Uterus (tissue), 4 donors: ENCODE data around the gene MRGPRG. TPM values are rescaled to one million over a fixed set of nuclear protein-coding genes. Genes with fewer than 3 reads are reported as not detected.

ENCODE experiments used
- DNase-seq, 2 donors: peaks; one replicate each; pipeline ENCODE4 v3.0.0-alpha.2; 2019 to 2020
- H3K27ac ChIP-seq, 2 donors: fragments of 200-600 bp; sonication (generic); 1 replicate in 1 of 2; 2 replicates in 1 of 2; pipeline ENCODE4 v1.5.1; 2016 to 2018
- H3K27me3 ChIP-seq, 2 donors: fragments of 200-600 bp; sonication (generic); one replicate each; pipeline ENCODE4 v1.5.1; 2018 to 2019; ENCODE audit warnings: control low read depth in 1 of 2
- H3K36me3 ChIP-seq, 2 donors: fragments of 200-600 bp; sonication (generic); one replicate each; pipeline ENCODE4 v1.5.1; 2019; ENCODE audit warnings: control low read depth in 1 of 2
- H3K4me1 ChIP-seq, 2 donors: fragments of 200-600 bp; sonication (generic); one replicate each; pipeline ENCODE4 v1.5.1; 2018 to 2019; ENCODE audit warnings: control low read depth in 1 of 2
- H3K4me3 ChIP-seq, 2 donors: fragments of 200-600 bp; sonication (generic); 1 replicate in 1 of 2; 2 replicates in 1 of 2; pipeline ENCODE4 v1.5.1; 2018 to 2019; ENCODE audit warnings: mild to moderate bottlenecking in 1 of 2
- H3K9me3 ChIP-seq, 2 donors: fragments of 200-600 bp; sonication (generic); one replicate each; pipeline ENCODE4 v1.5.1; 2019; ENCODE audit warnings: control low read depth in 1 of 2
- POLR2A ChIP-seq, 2 donors: fragments of 450-650 bp; IDR thresholded peaks; one replicate each; pipeline ENCODE4 v1.6.1; 2016; ENCODE audit warnings: antibody characterized with exemption in 2 of 2, mild to moderate bottlenecking in 1 of 2, moderate library complexity in 1 of 2
- intact Hi-C: fragments of 100-400 bp; cut with DNase I; formaldehyde crosslinking; loops from one replicate; pipeline ENCODE4 v1.15.1; 2023; ENCODE audit warnings: low total_unique reads
- total RNA-seq, 4 donors: library from RNA; depleted of rRNA in 3 of 4; stranded (reverse); fragments of >200 nt in 3 of 4; gene quantifications; one replicate each; pipeline versions ENCODE4 v1.1.0 to v1.2.4, GENCODE V29; 2014 to 2023
- TF ChIP-seq, protein P1 (sequence below), 4 experiments: fragments of 200-600 bp in 2 of 4; fragments of 450-650 bp in 2 of 4; sonication (generic) in 2 of 4; IDR thresholded peaks; one replicate each; pipeline ENCODE4 v1.5.1; 2016 to 2019; ENCODE audit warnings: antibody characterized with exemption in 4 of 4, mild to moderate bottlenecking in 2 of 4, moderate library complexity in 1 of 4
- donor health status: DM: yes; HTN: yes; CAD: no.

The MRGPRG gene
- total RNA-seq, 4 donors from 2014 or later, result not detected

DNA sequence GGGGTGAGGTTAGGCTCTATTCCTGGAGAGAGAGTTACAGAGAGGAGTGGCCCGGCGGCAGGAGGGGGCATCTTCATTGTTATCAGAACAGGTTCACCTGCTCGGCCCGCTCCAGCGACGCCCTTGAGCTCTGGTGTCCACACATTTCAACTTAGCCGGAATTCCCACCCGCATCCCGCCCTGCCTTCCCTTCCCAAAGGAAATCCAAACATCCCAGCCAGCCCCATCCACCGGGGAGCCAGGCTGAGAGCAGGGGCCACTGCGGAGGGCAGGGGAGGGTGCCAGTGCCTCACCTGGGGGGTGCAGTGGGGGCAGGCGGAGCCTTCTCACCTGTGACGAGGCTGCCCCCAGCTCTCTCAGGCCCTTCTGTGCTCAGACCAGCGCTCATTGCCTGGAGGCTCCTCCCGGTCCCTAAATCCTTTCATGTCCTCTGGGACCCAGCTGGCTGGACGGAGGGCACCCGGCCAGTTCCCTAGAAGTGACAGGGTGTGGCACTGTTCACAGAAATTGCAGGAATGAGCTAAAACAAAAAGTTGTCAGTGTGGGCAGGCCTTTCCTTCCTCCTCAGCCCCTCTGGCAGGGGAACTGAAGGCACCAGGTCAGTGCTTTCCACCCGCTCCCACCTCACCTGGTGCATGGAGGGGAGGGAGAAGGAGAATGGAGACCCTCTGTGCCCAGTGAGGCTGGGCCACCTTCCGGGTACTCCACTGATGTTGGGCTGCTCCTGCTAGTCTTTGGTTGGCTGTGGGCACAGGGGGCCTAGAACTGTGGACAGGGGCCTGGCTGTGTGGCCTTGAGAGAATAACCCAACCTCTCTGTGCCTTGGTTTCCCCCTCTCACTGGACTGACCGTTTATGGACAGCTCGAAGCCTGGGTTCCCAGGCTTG lies 2.2 kb upstream of the MRGPRG start:
- H3K27me3 ChIP-seq, result no peaks in the 10 kb centered on the region
- DNase-seq, result peak in 1 of 2 donors; percentile 11

GRCh38 chr11:3220101-3220500 lies 1.5 kb upstream of the MRGPRG start:
- Histone ChIP-seq H3K27me3 (no peaks in the 10 kb centered on the region), H3K9me3 (no peaks in the 10 kb centered on the region), H3K4me3 (no peak overlapping the region), H3K36me3 (no peaks in the 10 kb centered on the region), H3K27ac (no peak overlapping the region), H3K4me1 (no peaks in the 10 kb centered on the region)
- intact Hi-C loops, result no loop called here
- TF ChIP-seq POLR2A (IDR thresholded peaks at IDR 0.05), result no peak
- TF ChIP-seq, protein P1, sequence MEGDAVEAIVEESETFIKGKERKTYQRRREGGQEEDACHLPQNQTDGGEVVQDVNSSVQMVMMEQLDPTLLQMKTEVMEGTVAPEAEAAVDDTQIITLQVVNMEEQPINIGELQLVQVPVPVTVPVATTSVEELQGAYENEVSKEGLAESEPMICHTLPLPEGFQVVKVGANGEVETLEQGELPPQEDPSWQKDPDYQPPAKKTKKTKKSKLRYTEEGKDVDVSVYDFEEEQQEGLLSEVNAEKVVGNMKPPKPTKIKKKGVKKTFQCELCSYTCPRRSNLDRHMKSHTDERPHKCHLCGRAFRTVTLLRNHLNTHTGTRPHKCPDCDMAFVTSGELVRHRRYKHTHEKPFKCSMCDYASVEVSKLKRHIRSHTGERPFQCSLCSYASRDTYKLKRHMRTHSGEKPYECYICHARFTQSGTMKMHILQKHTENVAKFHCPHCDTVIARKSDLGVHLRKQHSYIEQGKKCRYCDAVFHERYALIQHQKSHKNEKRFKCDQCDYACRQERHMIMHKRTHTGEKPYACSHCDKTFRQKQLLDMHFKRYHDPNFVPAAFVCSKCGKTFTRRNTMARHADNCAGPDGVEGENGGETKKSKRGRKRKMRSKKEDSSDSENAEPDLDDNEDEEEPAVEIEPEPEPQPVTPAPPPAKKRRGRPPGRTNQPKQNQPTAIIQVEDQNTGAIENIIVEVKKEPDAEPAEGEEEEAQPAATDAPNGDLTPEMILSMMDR (IDR thresholded peaks at IDR 0.05), result no peak
- no peak for DNase-seq

More for the DNA sequence above, 2.2 kb upstream of the MRGPRG start:
- TF ChIP-seq, protein P1 (IDR thresholded peaks at IDR 0.05), result no peak
- TF ChIP-seq POLR2A (IDR thresholded peaks at IDR 0.05), result no peak
- H3K9me3 ChIP-seq, result no peaks in the 10 kb centered on the region
- intact Hi-C loops, result no loop called here
- no peak overlapping the region for H3K4me3 ChIP-seq
- no peaks in the 10 kb centered on the region for H3K4me1 ChIP-seq
- no peak overlapping the region for H3K27ac ChIP-seq
- H3K36me3 ChIP-seq, result no peaks in the 10 kb centered on the region

- intact Hi-C loops, result no loop called here
- Histone ChIP-seq H3K9me3 (no peaks in the 10 kb centered on the region), H3K27me3 (no peaks in the 10 kb centered on the region), H3K36me3 (no peaks in the 10 kb centered on the region), H3K4me1 (no peaks in the 10 kb centered on the region), H3K4me3 (no peak overlapping the region), H3K27ac (no peak overlapping the region)
- TF ChIP-seq, protein P1 (IDR thresholded peaks at IDR 0.05), result no peak
- no peak for TF ChIP-seq POLR2A (IDR thresholded peaks at IDR 0.05)
- peak in 1 of 2 donors; percentile 11 for DNase-seq
Measured at GRCh38 chr11:3219281-3219892, 774 bp upstream of the MRGPRG start.

DNA sequence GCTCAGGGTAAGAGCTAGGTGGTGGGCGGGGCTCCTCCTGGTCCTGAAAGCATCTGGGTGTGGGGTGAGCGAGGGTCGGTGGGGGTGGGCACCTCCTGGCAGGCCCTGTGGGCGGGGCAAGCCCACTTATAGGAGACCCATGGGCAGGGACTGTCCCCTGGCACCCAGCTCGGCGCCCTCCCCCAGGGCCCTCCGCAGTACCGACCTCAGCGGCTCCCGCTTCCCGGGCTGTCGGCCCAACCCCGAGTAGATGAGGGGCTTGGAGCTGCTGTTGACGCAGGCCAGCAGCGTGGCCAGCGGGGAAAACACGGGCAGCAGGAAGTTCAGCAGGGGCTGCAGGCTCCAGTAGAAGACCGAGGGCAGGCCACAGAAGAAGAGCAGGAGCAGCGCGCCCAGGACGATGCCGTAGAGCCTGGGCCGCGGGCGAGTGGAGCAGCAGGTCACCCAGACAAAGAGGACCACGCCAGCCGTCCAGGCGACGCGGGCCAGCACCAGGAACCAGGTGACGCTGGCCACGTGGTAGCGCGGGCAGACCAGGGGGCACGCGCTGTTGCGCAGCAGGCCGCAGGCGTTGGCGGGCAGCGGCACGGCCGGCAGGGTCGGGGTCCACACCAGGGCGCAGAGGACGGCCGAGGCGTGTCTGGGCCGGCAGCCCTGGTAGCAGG lies 663 bp downstream of the MRGPRG start:
- Histone ChIP-seq H3K4me3 (no peak overlapping the region), H3K9me3 (no peaks in the 10 kb centered on the region), H3K27ac (no peak overlapping the region), H3K4me1 (no peaks in the 10 kb centered on the region), H3K27me3 (no peaks in the 10 kb centered on the region), H3K36me3 (no peaks in the 10 kb centered on the region)
- intact Hi-C loops, result no loop called here
- peak; percentile 9 to 11 for DNase-seq
- no peak for TF ChIP-seq POLR2A (IDR thresholded peaks at IDR 0.05)
- TF ChIP-seq, protein P1 (IDR thresholded peaks at IDR 0.05), result no peak
